HG03039 (cell line): ENCODE measurements around the gene TMEM218.
"Not testable (repeated sequence)": the region's sequence is repeated elsewhere in the genome, so short reads cannot be mapped to it uniquely, and the experiment has no call there.

ENCODE experiments used
- ATAC-seq: cut with Tn5 transposase; IDR thresholded peaks from one replicate; pipeline ENCODE4 v1.9.1; 2021; ENCODE audit warnings: mild to moderate bottlenecking, moderate library complexity; ENCODE audit not compliant: unreplicated experiment

TMEM218 gene

GRCh38 chr11:125056931-125057692 lies 54.3 kb downstream of the TMEM218 start:
- ATAC-seq: no peak

GRCh38 chr11:125056111-125056510 lies 55.3 kb downstream of the TMEM218 start:
- ATAC-seq: not testable (repeated sequence)

DNA sequence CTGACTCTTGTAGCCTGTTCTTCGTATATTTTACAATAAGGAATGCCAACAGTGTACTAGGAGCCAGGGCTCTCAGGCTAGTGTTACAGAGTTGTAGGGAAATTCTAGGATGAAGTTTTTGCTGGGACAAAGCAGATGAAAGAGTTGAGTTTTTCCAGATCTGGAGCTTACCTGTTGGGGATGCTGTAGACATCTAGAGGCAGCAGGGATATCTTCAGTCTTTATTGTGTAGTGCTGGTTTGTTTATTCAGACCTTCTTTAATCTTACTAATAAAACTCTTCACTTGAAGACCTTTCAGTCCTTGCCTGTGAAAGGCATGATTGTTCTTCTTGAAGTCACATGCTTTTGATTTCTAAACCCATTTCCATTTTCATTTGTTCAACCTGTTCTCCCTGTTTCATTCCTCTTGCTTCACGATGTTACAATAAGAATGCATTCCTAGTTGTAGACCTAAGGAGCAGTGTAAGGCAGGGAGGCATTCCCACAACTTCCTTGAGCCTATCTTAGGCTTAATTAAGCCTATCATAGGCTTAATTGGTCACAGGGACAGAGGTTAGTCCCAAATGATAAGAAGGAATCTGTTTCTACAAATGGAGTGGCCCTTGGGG lies 56.2 kb downstream of the TMEM218 start:
- no peak for ATAC-seq

DNA sequence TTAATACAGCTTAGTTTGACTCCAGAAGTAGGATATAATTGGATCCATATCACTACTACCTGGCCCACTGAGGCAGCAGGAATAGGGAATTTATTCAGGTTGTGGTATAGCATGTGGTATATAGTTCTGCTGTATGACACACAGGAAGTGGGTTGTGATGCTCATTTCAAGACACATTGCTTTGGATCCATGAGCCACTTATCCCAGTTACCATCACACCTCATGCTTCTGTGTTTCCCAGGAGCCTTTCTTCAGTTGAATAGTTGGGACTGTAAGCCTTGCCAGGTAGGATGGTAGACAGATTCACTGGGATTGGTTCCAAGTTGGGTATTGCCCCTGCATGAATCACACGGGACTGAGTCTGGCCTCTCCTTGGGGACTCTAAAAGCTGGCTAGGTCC lies 58.3 kb downstream of the TMEM218 start:
- no peak for ATAC-seq

GRCh38 chr11:125052047-125052446 lies 59.4 kb downstream of the TMEM218 start:
- no peak for ATAC-seq

- no peak for ATAC-seq
Measured at GRCh38 chr11:125049164-125049792, 62.1 kb downstream of the TMEM218 start.
